OCI-LY3 (cell line): ENCODE results near the gene ANKRD17.

ENCODE experiments used
- H2AFZ ChIP-seq: fragments of 200-600, 300-600 bp; shearing (Covaris generic); 2 replicates; pipeline ENCODE4 v1.6.0; 2014; ENCODE audit warnings: antibody characterized with exemption, low read depth, low read length
- H3K27ac ChIP-seq: fragments of 200-600, 300-600 bp; sonication (generic); 2 replicates; pipeline ENCODE4 v1.5.1; 2014; ENCODE audit warnings: mild to moderate bottlenecking, low read length, moderate library complexity, mixed read lengths
- H3K27me3 ChIP-seq: fragments of 200-600, 300-600 bp; sonication (generic); 2 replicates; pipeline ENCODE4 v1.6.1; 2014; ENCODE audit warnings: low read depth, low read length, mixed read lengths
- H3K36me3 ChIP-seq: fragments of 200-600, 300-600 bp; sonication (generic); replicated peaks from 2 replicates; pipeline ENCODE3; 2014; ENCODE audit warnings: low read depth, low read length, mixed read lengths
- H3K4me1 ChIP-seq: fragments of 300-600, 200-600 bp; sonication (generic); 2 replicates; pipeline ENCODE4 v1.6.1; 2014; ENCODE audit warnings: low read length, mixed read lengths
- H3K4me2 ChIP-seq: fragments of 200-600, 300-600 bp; sonication (generic); 2 replicates; pipeline ENCODE4 v1.6.1; 2014; ENCODE audit warnings: low read length, mixed read lengths
- H3K4me3 ChIP-seq: fragments of 300-600, 200-600 bp; sonication (generic); 2 replicates; pipeline ENCODE4 v1.5.1; 2014; ENCODE audit warnings: antibody characterized with exemption, mild to moderate bottlenecking, low read length, moderate library complexity
- H3K79me2 ChIP-seq: fragments of 300-600, 200-600 bp; shearing (Covaris generic); 2 replicates; pipeline ENCODE4 v1.6.1; 2014; ENCODE audit warnings: mild to moderate bottlenecking, low read length, mixed read lengths
- H3K9ac ChIP-seq: fragments of 300-600, 200-600 bp; shearing (Covaris generic); 2 replicates; pipeline ENCODE4 v1.6.0; 2014; ENCODE audit warnings: mild to moderate bottlenecking, low read length, moderate library complexity
- H3K9me3 ChIP-seq: fragments of 200-600, 300-600 bp; shearing (Covaris generic); 2 replicates; pipeline ENCODE4 v1.6.1; 2014; ENCODE audit warnings: low read length, mixed read lengths; ENCODE audit not compliant: insufficient read depth
- H4K20me1 ChIP-seq: fragments of 200-600, 300-600 bp; sonication (generic); 2 replicates; pipeline ENCODE4 v1.6.1; 2016; ENCODE audit warnings: low read length, mixed read lengths; ENCODE audit not compliant: insufficient read depth
- EZH2phosphoT487 ChIP-seq: fragments of 200-600 bp; shearing (Covaris generic); IDR thresholded peaks from 2 replicates; pipeline ENCODE4 v1.6.1; 2018; ENCODE audit warnings: antibody characterized with exemption, mixed run types, low read depth
- TF ChIP-seq, protein P1 (sequence below): fragments of 200-600, 300-600 bp; sonication (generic); IDR thresholded peaks from 2 replicates; pipeline ENCODE4 v1.5.1; 2014; ENCODE audit warnings: antibody characterized with exemption, low read length, low read depth

ANKRD17 gene

DNA sequence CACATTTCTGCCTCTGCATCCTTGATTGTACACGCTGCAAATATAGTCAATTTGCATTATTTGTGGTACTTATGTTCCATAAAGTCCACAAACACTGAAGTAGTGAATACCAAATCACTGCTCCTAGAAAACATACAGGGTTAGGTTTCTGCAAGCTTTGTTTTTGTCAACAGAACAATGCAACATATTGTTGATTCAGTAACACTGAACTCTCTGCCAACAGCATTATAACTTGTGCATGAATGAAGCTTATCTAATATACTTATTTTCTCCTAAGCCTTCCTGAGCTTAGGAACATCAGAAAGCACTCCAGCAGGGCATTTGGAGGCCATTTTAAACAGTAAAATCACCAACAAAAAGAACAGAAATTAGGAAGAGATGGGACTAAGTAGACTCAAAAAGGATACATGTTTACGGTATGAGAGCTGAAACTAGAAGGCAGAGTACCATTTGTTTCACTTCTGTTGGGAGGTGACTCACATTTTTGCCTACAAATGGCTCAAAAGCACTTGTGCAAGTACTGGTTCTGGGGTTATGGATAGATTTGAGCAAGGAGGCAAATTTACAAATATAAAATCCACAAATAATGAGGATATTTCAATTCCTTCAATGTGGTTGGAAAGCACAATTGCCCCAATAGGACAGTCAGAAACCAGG, 203.2 kb downstream of the ANKRD17 start:
- peak overlapping the region; percentile 58 for H3K27ac ChIP-seq
- H4K20me1 ChIP-seq, result no peaks in the 10 kb centered on the region
- H3K27me3 ChIP-seq, result no peaks in the 10 kb centered on the region
- peaks cover 50% of the 10 kb centered on the region for H3K36me3 ChIP-seq
- H3K4me2 ChIP-seq, result peak overlapping the region; percentile 38
- no peaks in the 10 kb centered on the region for H3K9me3 ChIP-seq
- no peak for TF ChIP-seq EZH2phosphoT487
- TF ChIP-seq, protein P1, sequence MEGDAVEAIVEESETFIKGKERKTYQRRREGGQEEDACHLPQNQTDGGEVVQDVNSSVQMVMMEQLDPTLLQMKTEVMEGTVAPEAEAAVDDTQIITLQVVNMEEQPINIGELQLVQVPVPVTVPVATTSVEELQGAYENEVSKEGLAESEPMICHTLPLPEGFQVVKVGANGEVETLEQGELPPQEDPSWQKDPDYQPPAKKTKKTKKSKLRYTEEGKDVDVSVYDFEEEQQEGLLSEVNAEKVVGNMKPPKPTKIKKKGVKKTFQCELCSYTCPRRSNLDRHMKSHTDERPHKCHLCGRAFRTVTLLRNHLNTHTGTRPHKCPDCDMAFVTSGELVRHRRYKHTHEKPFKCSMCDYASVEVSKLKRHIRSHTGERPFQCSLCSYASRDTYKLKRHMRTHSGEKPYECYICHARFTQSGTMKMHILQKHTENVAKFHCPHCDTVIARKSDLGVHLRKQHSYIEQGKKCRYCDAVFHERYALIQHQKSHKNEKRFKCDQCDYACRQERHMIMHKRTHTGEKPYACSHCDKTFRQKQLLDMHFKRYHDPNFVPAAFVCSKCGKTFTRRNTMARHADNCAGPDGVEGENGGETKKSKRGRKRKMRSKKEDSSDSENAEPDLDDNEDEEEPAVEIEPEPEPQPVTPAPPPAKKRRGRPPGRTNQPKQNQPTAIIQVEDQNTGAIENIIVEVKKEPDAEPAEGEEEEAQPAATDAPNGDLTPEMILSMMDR, result no peak
- no peak overlapping the region for H3K4me3 ChIP-seq
- H3K4me1 ChIP-seq, result peaks cover 16% of the 10 kb centered on the region
- H2AFZ ChIP-seq, result no peak overlapping the region
- H3K9ac ChIP-seq, result no peak overlapping the region
- no peaks in the 10 kb centered on the region for H3K79me2 ChIP-seq

DNA sequence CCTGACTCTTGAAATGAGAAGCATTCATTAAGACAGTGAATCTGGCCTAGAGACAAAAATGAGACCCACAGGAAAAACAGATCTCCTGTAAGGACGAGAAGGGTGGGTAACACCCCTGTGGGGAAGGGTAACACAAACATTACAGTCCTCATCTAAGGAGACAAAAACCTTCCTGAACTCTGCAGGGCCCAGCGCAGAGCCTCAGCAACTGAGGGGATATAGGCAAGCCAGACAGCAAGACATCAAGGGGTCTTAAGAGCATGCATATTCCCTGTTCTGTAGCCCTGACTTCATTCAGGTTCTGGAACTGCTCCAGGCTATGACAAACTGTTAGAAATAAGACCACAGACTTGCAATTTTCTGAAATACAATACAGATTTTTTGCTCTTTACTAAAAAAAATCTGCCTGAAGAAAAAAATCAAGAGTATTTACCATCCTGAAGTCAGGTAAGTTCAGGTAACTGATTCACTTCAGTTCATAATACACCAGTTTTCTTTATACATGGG, 204.6 kb downstream of the ANKRD17 start:
- Histone ChIP-seq H3K9ac (no peak overlapping the region), H3K79me2 (no peaks in the 10 kb centered on the region), H3K36me3 (peaks cover 37% of the 10 kb centered on the region), H3K27ac (no peak overlapping the region), H2AFZ (no peak overlapping the region), H3K9me3 (no peaks in the 10 kb centered on the region), H3K4me3 (no peak overlapping the region), H3K4me1 (peaks cover 16% of the 10 kb centered on the region), H3K4me2 (no peak overlapping the region), H3K27me3 (no peaks in the 10 kb centered on the region), H4K20me1 (no peaks in the 10 kb centered on the region)
- TF ChIP-seq, protein P1, result no peak

DNA sequence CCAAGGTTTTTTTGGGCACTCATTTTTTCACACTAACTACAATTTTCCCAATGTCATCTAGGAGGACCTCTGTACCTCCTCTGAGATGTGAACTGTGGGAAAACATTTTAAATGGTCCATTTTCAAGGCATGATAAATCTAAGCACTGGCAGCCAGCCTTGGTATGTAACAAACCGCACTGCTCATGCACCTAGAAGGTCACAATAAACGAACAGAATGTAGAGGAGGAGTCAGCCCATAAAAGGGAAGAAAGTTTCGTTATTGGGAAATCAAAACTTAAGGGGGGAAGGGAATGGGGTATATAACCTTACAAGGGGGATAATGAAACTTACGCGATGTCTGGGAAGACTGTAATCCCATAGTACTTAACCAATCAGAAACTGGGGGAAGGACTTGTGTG, 205.5 kb downstream of the ANKRD17 start:
- Histone ChIP-seq H3K36me3 (peaks cover 29% of the 10 kb centered on the region), H4K20me1 (no peaks in the 10 kb centered on the region), H3K27me3 (no peaks in the 10 kb centered on the region), H3K9ac (no peak overlapping the region), H3K27ac (no peak overlapping the region), H3K4me3 (no peak overlapping the region), H3K79me2 (no peaks in the 10 kb centered on the region), H2AFZ (no peak overlapping the region), H3K9me3 (no peaks in the 10 kb centered on the region), H3K4me1 (peaks cover 16% of the 10 kb centered on the region), H3K4me2 (no peak overlapping the region)
- TF ChIP-seq, protein P1, result no peak
- TF ChIP-seq EZH2phosphoT487, result no peak

DNA sequence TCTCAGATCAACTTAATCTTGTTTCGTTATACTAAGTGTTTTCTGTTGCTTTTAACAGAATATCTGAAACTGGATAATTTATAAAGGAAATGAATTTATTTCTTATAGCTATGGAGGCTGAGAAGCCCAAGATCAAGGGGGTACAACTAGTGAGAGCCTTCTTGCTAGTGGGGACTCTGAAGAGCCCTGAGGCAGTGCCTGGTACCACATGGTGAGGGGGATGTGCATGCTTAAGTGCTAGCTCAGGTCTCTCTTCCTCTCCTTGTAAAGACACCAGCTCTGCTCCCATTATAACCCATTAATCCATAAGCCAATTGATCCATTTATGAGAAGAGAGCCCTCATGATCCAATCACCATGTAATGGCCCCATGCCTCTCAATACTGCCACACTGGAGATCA, 207.0 kb downstream of the ANKRD17 start:
- H3K4me1 ChIP-seq, result peaks cover 16% of the 10 kb centered on the region
- no peaks in the 10 kb centered on the region for H4K20me1 ChIP-seq
- no peak overlapping the region for H3K4me3 ChIP-seq
- H3K9ac ChIP-seq, result no peak overlapping the region
- H3K36me3 ChIP-seq, result peaks cover 26% of the 10 kb centered on the region
- H3K27me3 ChIP-seq, result no peaks in the 10 kb centered on the region
- H3K4me2 ChIP-seq, result no peak overlapping the region
- no peaks in the 10 kb centered on the region for H3K79me2 ChIP-seq
- H3K9me3 ChIP-seq, result no peaks in the 10 kb centered on the region
- no peak overlapping the region for H3K27ac ChIP-seq
- TF ChIP-seq, protein P1, result no peak
- no peak for TF ChIP-seq EZH2phosphoT487
- no peak overlapping the region for H2AFZ ChIP-seq
